HG03442 (cell line): ENCODE data around the gene ZNF337.
"Not testable (repeated sequence)": the region's sequence is repeated elsewhere in the genome, so short reads cannot be mapped to it uniquely, and the experiment has no call there.

ENCODE experiments used
- ATAC-seq: cut with Tn5 transposase; IDR thresholded peaks from one replicate; pipeline ENCODE4 v1.9.1; 2021; ENCODE audit warnings: mild to moderate bottlenecking, moderate library complexity; ENCODE audit not compliant: unreplicated experiment

Gene ZNF337

GRCh38 chr20:25695532-25696370 lies 902 bp downstream of the ZNF337 start:
- ATAC-seq = peak; percentile 1

- ATAC-seq = no peak
Observed at GRCh38 chr20:25692499-25692898, 4.2 kb downstream of the ZNF337 start.

DNA sequence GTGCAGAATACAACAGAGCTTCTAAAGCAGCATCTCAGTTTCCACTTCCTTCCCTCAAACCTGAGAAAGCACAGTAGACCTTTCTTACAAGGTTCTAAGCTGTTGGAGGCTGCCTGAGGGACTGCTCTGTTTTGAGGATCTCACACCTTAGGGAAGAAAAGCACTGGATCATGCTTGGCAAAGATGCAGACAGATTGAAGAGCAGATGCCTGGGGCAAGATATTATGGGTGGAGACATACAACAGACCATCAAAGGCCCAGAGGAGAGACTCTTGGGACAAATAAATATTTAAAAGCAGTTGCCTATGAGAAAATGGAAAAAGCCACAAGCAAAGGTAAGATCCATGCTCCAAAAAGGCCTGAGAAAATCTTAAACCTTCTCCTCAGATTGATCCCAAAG lies 6.2 kb downstream of the ZNF337 start:
- ATAC-seq = no peak

DNA sequence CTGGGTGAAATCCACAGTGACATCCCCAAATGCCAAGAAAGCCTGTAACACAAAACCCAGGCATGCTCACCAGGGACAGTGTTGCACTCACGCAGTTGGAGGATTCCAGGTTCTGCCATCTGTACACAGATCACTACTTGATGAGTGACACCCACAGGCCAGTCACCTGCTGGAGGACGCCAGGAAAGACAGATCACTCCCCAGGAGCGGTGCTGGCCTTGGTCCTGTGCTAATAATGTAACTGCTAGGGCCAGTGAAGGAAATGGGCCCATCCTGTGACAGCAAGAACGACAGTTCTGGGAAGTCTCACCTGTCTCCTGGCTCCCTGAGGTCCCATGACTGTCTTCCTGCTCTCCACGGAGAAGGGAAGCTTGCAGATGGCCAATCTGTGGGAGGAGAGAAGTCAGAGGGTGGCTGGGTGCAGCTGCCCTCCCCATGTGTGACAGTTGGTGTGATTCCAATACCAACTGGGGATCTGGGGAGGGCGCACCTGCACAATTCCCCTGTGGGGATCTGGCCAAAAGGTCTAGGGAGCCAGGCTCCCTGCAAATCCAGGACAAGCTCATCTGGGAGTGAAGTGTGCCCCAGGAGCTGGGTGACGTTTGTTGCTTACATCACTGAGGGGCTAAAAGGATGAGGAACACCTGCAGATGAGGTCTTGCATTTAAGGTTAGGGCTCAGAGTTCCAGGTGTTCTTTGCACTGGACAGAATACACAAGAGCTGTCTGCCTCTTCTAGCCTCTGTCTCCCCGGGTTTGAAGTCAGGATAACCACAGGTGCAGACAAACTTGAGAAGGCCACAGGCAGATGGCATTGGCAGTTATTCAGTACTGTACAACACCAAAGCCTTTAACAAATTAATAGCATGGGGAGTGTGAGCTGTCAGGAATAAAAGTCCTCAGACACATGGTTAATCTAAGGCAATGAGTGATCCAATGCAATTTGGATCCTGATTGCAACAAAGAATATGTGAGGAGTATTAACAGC lies 10.3 kb downstream of the ZNF337 start:
- ATAC-seq = peak; percentile 28

DNA sequence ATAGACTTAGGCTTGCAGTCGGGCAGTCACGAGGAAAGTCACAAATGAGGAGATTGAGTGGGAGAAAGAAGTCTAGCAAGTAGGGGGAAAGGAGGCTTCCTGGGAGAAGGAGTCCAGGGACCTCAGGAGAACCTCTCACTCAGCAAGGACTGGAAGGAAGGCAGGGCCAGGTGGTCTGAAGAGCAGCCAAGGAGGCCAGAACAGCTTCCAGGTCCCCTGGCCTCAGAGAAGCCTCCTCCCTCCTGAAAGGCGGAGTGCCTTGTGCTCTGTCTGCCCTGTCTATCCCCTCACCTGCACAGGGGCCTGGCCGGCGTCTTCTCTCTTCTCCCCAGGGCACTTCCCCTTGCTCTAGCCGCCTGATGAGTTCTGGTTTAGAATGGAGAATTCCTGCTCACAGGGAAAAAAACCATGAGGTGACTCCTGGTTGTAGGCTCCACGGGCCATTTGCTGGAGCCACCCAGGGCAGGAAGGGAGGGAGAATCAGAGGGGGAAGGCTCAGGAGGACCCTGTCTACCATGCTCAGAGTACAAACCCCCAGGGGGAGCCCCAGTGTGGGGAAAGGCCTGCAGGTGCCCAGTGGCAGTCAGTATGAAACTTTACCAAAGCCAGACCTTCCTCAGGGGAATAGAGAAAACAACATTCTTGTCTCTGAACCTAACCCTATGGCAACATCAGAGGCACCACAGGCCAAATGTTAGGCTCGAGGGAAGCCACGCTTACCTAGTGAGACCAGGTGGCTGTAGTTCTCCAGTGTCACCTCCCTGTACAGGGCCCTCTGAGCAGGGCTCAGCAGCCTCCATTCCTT lies 11.2 kb downstream of the ZNF337 start:
- ATAC-seq = peak; percentile 82

DNA sequence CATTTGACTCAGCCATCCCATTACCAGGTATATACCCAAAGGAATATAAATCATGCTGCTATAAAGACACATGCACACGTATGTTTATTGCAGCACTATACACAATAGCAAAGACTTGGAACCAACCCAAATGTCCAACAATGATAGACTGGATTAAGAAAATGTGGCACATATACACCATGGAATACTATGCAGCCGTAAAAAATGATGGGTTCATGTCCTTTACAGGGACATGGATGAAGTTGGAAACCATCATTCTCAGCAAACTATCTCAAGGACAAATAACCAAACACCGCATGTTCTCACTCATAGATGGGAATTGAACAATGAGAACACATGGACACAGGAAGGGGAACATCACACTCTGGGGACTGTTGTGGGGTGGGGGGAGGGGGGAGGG lies 12.8 kb downstream of the ZNF337 start:
- ATAC-seq = not testable (repeated sequence)

GRCh38 chr20:25683050-25683449 lies 13.6 kb downstream of the ZNF337 start:
- ATAC-seq = no peak

GRCh38 chr20:25676164-25676809 lies 20.4 kb downstream of the ZNF337 start:
- peak; percentile 63 for ATAC-seq

- no peak for ATAC-seq
Observed at GRCh38 chr20:25675161-25675560, 21.5 kb downstream of the ZNF337 start.

DNA sequence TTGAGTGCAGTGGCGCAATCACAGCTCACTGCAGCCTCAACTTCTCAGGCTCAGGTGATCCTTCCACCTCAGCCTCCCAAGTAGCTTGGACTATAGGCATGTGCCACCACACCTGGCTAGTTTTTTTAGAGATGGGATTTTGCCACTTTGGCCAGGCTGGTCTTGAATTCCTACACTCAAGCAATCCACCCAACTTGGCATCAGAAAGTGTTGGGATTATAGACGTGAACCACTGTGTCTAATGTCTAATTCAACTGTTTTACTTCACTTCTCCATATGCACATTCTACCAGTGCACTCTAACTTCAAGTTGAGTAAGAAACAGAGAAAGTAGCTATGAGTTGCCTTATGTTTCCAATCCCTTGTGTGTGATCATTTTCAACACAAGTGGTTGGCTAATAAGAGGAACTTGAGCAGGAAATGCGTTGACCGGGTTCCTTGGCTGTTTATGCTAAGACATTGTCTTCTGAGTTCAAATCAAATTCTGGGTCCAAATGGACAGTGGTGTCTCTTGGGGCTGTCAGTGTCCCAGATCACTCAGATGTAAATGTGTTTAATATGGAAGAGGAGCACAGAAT lies 23.9 kb downstream of the ZNF337 start:
- no peak for ATAC-seq

- ATAC-seq = no peak
Observed at GRCh38 chr20:25669826-25670422, 26.7 kb downstream of the ZNF337 start.

GRCh38 chr20:25668446-25668845 lies 28.2 kb downstream of the ZNF337 start:
- no peak for ATAC-seq

DNA sequence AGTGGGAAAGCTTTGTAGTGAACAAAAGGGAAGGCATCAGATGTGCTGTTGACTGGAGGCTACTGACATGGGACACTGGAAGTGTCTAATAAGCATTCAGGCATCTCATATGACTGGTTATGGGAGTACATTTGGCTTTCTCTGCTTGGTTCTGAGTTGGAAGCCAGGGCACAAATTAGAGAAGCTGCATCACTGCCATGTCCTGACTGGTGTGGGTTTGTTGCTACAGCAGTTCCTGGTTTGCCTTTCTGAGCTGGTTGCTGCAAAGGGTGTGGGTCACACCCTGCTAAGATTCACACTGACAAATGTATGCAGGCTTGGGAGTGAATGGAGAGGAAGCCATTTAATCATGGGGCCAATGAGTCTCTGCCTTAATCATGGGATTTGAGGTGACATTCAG lies 36.7 kb downstream of the ZNF337 start:
- ATAC-seq = no peak

DNA sequence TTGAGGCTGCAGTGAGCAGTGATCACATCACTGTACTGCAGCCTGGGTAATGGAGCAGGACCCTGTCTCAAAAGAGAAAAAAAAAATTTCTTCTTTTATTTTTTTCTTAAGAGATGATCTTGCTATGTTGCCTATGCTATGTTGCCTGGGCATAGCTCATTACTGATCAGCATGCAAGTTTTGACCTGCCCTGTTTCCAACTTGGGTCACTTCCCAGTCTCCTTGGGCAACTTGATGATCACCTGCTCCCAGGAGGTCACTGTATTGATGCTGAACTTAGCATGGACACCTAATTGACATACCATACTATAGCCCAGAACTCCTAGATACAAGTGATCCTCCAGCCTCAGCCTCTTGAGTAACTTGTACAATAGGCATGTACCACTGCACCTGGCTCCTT lies 42.2 kb downstream of the ZNF337 start:
- no peak for ATAC-seq

GRCh38 chr20:25652866-25653265 lies 43.8 kb downstream of the ZNF337 start:
- ATAC-seq = not testable (repeated sequence)

- ATAC-seq = no peak
Observed at GRCh38 chr20:25644814-25645213, 51.8 kb downstream of the ZNF337 start.

DNA sequence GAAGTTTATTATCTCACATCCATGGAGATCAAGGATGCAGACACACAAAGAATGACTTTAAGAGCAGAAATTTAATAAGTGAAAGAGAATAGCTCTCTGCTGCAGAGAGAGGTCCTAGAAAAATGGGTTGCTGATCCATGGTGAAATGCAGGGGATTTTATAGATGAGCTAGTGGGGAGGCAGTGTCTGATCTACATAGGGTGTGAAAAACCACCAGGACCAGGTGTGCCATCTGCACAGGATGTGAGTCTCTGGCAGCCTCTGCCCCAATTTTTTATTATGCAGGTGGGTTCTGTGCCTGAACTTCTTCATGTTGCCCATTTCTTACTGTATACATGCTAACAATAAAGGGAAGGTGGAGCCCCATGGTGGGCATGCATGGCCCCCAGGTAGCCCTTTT lies 52.9 kb downstream of the ZNF337 start:
- no peak for ATAC-seq

GRCh38 chr20:25637247-25637646 lies 59.4 kb downstream of the ZNF337 start:
- ATAC-seq = no peak

DNA sequence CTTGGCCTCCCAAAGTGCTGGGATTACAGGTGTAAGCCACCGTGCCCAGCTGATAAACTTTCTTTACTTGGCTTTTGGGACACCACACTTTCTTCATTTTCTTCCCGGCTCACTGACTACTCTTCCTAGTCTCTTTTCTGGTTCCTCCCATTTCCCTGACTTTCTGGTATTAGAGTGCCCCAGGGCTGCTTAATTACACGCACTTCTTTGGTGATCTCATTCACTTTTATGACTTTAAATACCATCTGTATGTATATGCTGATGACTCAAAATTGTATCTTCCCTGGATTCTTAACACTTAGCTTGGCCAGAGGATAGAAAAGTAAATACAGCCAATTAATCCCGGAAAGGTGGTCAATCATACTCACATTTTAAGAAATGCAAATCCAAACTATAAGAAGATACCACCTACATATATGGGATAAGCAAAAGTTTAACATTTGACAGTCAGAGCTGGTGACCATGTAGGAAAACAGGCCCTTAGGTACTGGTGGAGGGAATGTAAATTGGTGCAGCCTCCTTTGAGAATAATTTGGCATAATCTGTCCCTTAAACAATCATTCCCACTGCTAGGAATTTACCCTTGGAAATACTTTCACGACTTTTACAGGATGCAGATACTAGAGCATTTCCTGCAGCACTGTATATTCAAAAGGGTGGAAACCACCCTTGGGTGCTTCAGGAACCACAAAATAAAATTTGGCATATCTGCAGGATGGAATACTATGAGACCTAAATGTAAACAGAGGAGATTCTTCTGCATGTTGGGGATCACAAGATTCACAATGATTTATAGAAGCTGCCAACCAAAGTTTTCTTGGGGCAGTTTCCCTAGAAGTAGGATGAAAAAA lies 63.5 kb downstream of the ZNF337 start:
- no peak for ATAC-seq
